Urothelium cell line (cell line): ENCODE results near the gene PRKCH.
"Not testable (repeated sequence)": the region's sequence is repeated elsewhere in the genome, so short reads cannot be mapped to it uniquely, and the experiment has no call there.

Experiments used
- DNase-seq: peaks from one replicate; pipeline ENCODE4 v3.0.0; 2011; ENCODE audit warnings: low spot score, mixed read lengths
- FAIRE-seq: peaks from 2 replicates; lab custom pipeline; 2011; peaks lifted over from hg19 to GRCh38; lab: Jason Lieb, UNC

PRKCH gene

GRCh38 chr14:61520576-61520975 lies 199.2 kb downstream of the PRKCH start:
- FAIRE-seq (no peak), DNase-seq (no peak)

GRCh38 chr14:61521773-61522172 lies 200.4 kb downstream of the PRKCH start:
- FAIRE-seq (no peak), DNase-seq (no peak)

GRCh38 chr14:61523751-61524150 lies 202.4 kb downstream of the PRKCH start:
- FAIRE-seq: no peak
- DNase-seq: no peak

- FAIRE-seq (peak; percentile 63), DNase-seq (peak; percentile 62)
These were observed 202.9 kb downstream of the PRKCH start for GRCh38 chr14:61524211-61524806.

- no peak for DNase-seq
- no peak for FAIRE-seq
These were observed 203.5 kb downstream of the PRKCH start for GRCh38 chr14:61524936-61525292.

- FAIRE-seq: peak; percentile 96
- peak; percentile 86 for DNase-seq
These were observed 204.1 kb downstream of the PRKCH start for GRCh38 chr14:61525293-61526011.

GRCh38 chr14:61526405-61527312 lies 205.3 kb downstream of the PRKCH start:
- no peak for DNase-seq
- FAIRE-seq: peak; percentile 89

- peak; percentile 89 for DNase-seq
- FAIRE-seq: peak; percentile 82
These were observed 206.1 kb downstream of the PRKCH start for GRCh38 chr14:61527325-61528100.

- peak; percentile 68 for DNase-seq
- no peak for FAIRE-seq
These were observed 207.2 kb downstream of the PRKCH start for GRCh38 chr14:61528591-61529021.

GRCh38 chr14:61529360-61529759 lies 208.0 kb downstream of the PRKCH start:
- DNase-seq, FAIRE-seq: not testable (repeated sequence)

- peak; percentile 79 for FAIRE-seq
- DNase-seq: no peak
These were observed 208.9 kb downstream of the PRKCH start for GRCh38 chr14:61530296-61530695.

GRCh38 chr14:61530896-61531295 lies 209.5 kb downstream of the PRKCH start:
- DNase-seq (no peak), FAIRE-seq (no peak)

GRCh38 chr14:61531465-61532122 lies 210.2 kb downstream of the PRKCH start:
- FAIRE-seq (no peak), DNase-seq (no peak)

GRCh38 chr14:61532123-61532505 lies 210.7 kb downstream of the PRKCH start:
- FAIRE-seq (no peak), DNase-seq (no peak)

- DNase-seq (no peak), FAIRE-seq (peak; percentile 72)
These were observed 211.4 kb downstream of the PRKCH start for GRCh38 chr14:61532763-61533162.

GRCh38 chr14:61533513-61534255 lies 212.3 kb downstream of the PRKCH start:
- peak; percentile 91 for FAIRE-seq
- DNase-seq: no peak

- no peak for DNase-seq
- no peak for FAIRE-seq
These were observed 213.7 kb downstream of the PRKCH start for GRCh38 chr14:61535032-61535431.

GRCh38 chr14:61535458-61535857 lies 214.1 kb downstream of the PRKCH start:
- FAIRE-seq (no peak), DNase-seq (no peak)
